CD4-positive, alpha-beta T cell treated with Interleukin-15 for 4 hours (primary cell): ENCODE data around the gene IL1RL2.

Experiments used
- DNase-seq: peaks from one replicate; pipeline ENCODE4 v3.0.0-alpha.2; 2020; ENCODE audit warnings: low spot score

Gene IL1RL2

GRCh38 chr2:102186791-102187495 is at the start of gene IL1RL2:
IL1RL2 (plus strand) TSS chr2:102187023; CDS start chr2:102187868, 845 bp downstream.
- DNase-seq: no peak

- no peak for DNase-seq
These were observed 49.7 kb upstream of the IL1RL2 start for GRCh38 chr2:102137138-102137537.

GRCh38 chr2:102138331-102138730 is 48.5 kb upstream of the IL1RL2 start:
- no peak for DNase-seq

- no peak for DNase-seq
These were observed 47.0 kb upstream of the IL1RL2 start for GRCh38 chr2:102139851-102140250.

- no peak for DNase-seq
These were observed 46.4 kb upstream of the IL1RL2 start for GRCh38 chr2:102140377-102140776.

- no peak for DNase-seq
These were observed 45.5 kb upstream of the IL1RL2 start for GRCh38 chr2:102141011-102141943.

GRCh38 chr2:102141970-102142828 is 44.6 kb upstream of the IL1RL2 start, which contains the start of gene IL1R1:
IL1R1 (plus strand) TSS chr2:102142746; CDS start chr2:102157725, 14,979 bp downstream.
- no peak for DNase-seq

- DNase-seq: no peak
These were observed 43.9 kb upstream of the IL1RL2 start for GRCh38 chr2:102142829-102143449.

GRCh38 chr2:102143450-102143985 is 43.3 kb upstream of the IL1RL2 start:
- no peak for DNase-seq

GRCh38 chr2:102144128-102144527 is 42.7 kb upstream of the IL1RL2 start:
- no peak for DNase-seq

GRCh38 chr2:102145107-102145506 is 41.7 kb upstream of the IL1RL2 start:
- DNase-seq: no peak

- DNase-seq: no peak
These were observed 40.9 kb upstream of the IL1RL2 start for GRCh38 chr2:102145934-102146333.

GRCh38 chr2:102147935-102148334 is 38.9 kb upstream of the IL1RL2 start:
- DNase-seq: no peak

GRCh38 chr2:102149243-102149642 is 37.6 kb upstream of the IL1RL2 start:
- no peak for DNase-seq

- no peak for DNase-seq
These were observed 37.0 kb upstream of the IL1RL2 start for GRCh38 chr2:102149644-102150455.

- DNase-seq: no peak
These were observed 32.5 kb upstream of the IL1RL2 start for GRCh38 chr2:102154364-102154763.

GRCh38 chr2:102154946-102155702 is 31.7 kb upstream of the IL1RL2 start:
- DNase-seq: no peak

- DNase-seq: no peak
These were observed 30.9 kb upstream of the IL1RL2 start for GRCh38 chr2:102155703-102156515.
